ENCODE measurements around the gene OGDH.
"Not testable (repeated sequence)": the region's sequence is repeated elsewhere in the genome, so short reads cannot be mapped to it uniquely, and the experiment has no call there.

The OGDH gene

DNA sequence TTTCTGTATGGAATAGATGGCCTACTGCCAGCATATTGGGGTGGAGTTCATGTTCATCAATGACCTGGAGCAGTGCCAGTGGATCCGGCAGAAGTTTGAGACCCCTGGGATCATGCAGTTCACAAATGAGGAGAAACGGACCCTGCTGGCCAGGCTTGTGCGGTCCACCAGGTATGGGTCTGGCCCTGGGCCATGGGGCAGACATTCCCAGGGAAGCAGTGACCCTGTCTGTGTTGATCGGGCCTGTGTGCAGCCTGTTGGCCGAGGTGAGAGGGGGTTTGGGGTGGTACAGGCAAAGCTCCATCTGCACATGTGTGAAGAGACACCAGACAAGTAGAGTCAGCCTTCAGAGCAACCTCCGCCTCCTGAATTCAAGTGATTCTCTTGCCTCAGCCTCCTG is 67.3 kb downstream of the OGDH start:
- no peak for DNase-seq

DNA sequence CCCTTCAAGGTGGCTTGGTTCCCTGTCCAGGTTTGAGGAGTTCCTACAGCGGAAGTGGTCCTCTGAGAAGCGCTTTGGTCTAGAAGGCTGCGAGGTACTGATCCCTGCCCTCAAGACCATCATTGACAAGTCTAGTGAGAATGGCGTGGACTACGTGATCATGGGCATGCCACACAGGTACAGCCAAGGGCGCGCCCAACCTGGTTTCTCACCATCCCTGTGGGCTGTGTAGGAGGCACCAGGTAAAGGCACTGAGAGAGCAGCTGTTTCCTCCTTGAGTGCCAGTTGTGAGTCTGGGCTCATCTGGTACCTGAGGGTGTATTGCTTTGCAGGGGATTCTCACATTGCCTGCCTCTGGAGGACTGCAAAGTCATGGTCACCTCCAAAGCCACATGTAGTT is 68.0 kb downstream of the OGDH start:
- DNase-seq, result no peak

DNA sequence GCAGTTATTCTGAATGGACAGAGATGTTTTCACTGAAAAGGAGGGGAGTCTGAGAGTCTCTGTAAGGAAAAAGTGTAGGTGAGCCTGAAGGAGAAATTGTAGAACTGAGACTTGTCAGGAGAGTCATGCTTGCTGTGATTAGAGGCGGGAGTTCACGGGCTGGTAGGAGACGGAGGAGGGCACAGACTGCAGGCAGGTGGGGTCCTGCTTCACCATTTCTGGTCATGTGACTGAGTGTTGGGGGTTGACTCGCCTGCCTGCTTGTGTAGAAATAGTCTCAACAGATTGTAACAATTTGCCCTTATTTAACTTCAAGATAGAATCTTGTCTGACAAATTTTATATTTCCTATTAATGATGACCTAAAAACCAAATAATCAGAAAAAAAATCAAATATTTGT is 70.3 kb downstream of the OGDH start:
- no peak for DNase-seq

DNA sequence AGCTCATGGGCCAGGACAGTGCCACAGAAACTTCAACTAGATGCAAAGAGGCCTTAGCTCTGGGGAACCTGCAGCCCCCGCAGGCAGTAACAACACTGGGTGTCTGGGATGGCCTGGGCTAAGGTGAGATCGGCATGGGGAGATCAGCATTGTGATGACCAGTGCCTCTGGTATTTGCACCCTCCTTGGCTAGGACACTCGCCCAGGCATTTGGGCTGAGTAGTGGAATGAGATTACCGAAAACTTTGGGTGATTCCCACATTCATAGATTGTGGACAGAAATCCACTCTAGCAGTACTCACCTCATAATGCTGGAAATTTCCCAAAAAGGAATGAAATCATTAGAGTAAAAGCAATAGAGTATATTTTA is 71.7 kb downstream of the OGDH start:
- no peak for DNase-seq

DNA sequence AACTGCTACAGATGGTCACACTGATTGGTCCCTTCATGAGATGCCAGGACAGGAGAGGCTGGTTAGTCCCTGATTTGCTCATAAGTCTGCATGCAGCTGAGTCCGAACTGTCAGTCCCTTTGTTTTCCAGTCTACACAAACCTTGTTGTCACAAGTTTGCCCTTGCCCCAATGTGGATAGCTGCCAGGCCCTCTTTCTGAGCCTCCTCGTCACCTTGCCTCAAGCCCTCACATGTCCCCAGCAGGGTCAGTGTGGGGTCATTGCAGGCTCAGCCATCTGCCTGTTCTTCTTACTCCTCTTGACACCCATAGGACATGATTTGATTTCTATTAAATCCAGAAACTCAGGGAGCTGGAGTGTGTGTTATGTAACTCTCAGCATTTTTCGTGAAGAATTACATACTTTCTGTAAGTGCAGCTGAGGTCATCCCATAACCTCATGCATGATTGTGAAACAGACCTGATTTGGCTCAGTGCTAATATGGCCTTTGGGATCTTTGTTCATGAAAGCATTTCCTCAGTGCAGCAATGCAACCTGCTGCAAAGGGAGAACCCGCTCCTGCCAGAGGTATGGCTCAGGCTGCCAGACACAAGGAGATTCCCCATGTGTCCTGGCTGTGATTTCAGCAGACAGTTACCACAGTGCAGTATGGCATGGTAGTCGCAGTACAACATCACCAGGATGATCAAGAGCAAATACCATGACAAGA is 72.2 kb downstream of the OGDH start:
- DNase-seq, result no peak

DNA sequence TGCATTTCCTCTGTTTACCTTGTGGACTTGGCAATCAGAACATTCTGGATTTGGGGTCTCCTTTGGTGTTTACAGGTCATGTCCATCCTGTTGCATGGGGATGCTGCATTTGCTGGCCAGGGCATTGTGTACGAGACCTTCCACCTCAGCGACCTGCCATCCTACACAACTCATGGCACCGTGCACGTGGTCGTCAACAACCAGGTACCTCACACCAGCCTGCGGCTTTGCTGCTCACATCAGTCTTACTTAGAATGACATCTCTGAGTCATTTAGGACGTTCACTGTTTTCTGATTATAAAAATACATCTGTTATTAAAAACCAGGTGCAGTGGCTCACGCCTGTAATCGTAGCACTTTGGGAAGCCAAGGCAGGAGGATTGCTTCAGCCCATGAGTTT is 75.2 kb downstream of the OGDH start:
- DNase-seq, result no peak

DNA sequence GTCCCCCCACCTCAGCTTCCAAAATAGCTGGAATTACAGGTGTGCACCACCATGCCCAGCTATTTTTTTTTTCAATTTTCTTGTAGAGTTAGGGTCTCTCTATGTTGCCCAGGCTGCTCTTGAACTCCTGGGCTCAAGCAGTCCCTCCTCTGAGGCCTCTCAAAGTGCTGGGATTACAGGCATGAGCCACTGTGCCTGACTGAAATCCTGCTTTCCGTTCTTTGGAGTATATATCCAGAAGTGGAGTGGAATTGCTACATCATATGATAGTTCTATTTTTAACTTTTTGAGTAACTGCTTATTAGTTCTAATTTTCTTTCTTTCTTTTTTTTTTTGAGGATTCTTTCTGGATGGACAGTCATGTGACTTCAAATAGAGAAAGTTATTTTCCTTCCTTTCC is 79.3 kb downstream of the OGDH start:
- DNase-seq, result no peak

DNA sequence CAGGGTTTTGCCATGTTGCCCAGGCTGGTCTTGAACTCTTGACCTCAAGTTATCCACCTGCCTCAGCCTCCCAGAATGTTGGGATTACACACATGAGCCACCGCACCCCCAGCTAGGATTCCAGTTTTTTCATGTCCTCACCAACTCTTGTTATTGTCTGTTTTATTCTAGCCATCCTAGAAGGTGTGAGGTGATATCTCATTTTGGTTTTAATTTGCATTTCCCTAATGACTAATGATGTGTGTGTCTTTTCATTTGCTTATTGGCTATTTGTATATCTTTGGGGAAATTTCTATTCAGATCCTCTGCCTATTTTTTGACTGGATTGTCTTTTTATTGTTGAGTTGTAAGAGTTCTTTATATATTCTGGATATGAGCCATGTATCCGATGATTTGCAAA is 83.0 kb downstream of the OGDH start:
- no peak for DNase-seq

DNA sequence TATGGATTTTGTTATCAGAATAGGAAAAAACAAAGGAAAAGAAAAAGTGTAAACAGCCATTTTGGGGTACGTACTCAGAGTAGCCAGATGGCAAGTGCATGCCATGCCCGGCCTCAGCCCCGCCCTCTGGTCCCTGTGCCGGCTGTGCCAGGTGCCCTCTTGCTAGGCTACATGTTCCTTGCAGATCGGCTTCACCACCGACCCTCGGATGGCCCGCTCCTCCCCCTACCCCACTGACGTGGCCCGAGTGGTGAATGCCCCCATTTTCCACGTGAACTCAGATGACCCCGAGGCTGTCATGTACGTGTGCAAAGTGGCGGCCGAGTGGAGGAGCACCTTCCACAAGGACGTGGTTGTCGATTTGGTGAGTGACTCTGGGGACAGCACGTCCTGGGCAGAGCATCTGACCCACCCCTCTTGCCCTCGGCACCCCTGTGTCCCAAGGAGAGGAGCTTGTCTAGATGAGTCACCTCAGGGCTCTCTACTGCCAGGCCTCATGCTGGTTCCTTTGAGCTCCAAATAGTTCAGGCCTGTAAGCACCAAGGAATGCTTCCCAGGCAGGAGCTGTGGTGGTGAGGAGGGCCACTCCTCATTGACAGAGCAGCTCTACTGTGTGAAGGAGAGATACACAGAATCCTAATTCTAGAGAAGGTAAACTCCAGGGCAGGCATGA is 87.3 kb downstream of the OGDH start:
- DNase-seq, result no peak

DNA sequence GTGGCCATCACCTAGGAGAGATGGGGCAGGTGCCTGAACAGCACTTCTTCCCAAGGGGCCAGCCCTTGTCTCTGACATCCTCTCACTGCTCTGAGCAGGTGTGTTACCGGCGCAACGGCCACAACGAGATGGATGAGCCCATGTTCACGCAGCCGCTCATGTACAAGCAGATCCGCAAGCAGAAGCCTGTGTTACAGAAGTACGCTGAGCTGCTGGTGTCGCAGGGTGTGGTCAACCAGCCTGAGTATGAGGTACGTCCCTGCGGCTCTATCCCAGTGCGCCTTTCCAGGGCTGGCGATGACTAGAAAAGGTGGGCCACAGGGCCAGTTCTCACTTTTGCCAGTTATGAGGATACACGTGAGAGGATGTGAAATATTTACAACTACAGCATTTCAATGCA is 87.9 kb downstream of the OGDH start:
- no peak for DNase-seq

DNA sequence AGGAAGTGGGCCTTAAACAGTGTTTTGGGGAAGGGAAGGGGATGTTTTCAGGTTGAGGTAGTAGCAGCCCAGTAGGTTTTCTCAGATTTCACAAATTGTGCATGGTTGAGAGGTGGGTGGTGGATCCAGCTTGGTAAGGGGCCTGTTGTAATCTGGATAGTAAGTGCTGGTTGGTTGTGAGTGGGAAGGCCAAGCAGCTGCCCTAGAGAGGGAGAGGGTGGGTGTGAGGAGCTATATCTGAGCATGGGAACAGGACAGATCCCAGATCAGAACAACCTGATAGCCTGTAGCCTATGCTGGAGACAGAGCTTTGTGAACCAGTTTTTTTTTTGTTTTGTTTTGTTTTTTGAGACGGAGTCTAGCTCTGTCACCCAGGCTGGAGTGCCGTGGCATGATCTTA is 88.3 kb downstream of the OGDH start:
- no peak for DNase-seq

DNA sequence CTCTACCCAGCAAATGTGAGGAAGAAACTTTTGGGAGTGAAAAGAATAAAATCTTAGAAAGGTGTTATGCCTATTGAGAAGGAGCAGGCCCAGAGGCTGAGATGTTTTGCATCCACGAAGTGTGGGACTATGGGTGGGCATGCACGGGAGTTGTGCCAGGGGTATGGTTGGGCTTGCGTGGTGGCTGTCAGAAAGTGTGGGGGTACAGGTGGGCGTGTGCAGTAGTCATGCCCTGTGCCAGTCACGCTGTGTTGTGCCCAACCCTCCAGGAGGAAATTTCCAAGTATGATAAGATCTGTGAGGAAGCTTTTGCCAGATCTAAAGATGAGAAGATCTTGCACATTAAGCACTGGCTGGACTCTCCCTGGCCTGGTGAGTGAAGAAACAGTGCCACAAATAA is 89.3 kb downstream of the OGDH start:
- no peak for DNase-seq

DNA sequence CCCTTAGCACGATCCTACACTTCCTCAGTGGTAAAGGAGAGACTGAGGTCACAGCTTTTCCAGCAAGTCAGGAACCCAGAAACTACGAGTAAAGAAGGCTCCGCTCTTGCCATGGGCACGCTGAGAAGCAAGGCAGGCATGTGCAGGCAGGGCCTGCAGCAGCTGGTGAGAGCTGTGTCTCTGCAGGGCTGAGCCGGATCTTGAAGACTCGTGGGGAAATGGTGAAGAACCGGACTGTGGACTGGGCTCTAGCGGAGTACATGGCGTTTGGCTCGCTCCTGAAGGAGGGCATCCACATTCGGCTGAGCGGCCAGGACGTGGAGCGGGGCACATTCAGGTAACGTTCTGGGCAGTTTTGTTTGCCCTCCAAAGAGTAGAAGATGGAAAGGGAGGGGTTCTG is 90.3 kb downstream of the OGDH start:
- no peak for DNase-seq

DNA sequence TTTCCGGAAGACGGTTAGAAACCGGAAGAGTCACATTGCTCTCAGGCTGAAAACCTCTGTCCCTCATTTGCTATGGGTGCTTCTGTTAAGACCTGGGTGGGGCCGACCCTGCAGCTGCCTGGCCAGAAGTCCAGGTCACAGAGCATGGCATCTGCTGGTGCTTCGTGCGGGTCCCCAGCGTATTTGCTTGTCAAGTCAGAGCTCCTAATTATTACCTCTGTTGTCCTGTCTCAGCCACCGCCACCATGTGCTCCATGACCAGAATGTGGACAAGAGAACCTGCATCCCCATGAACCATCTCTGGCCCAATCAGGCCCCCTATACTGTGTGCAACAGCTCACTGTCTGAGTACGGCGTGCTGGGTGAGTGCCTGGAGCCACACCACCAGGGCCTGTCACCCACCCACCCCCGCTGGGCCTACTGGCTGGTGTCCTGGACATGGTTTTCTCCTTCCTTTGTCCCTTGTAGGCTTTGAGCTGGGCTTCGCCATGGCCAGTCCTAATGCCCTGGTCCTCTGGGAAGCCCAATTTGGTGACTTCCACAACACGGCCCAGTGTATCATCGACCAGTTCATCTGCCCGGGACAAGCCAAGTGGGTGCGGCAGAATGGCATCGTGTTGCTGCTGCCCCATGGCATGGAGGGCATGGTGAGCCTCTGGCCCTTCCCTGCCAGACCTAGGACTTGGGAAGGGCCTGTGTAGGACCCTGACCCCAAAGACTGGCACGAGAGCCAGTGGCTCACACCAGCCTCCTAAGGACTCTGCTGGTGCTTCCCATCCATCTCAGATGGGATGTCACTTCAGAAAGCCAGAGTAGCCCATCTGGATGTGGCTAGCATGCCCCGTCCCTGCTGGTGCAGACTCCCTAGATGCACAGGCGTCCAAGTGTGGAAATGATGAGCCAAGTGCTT is 91.0 kb downstream of the OGDH start:
- no peak for DNase-seq

DNA sequence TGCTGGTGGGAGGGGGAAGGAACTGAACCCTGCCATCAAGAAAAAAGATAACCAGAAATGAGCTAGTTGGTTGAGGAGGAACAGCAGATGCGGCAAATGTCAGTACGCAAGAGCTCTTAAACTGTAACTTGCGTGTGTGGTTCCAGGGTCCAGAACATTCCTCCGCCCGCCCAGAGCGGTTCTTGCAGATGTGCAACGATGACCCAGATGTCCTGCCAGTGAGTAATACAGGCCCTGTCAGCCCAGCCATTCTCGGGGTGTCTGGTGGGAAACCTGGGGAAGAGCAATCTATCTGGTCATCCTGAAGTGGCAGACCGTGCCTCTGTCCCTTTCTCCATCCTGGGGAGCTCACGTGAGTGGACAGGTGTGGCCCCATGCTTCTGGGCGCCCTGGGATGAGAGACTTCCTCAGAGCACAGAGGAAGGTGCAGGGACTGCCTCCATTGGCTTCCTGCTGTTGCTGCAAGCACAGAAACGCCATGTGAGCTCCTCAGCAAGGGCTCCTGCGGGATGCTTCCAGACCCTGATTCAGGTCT is 91.7 kb downstream of the OGDH start:
- DNase-seq, result no peak

DNA sequence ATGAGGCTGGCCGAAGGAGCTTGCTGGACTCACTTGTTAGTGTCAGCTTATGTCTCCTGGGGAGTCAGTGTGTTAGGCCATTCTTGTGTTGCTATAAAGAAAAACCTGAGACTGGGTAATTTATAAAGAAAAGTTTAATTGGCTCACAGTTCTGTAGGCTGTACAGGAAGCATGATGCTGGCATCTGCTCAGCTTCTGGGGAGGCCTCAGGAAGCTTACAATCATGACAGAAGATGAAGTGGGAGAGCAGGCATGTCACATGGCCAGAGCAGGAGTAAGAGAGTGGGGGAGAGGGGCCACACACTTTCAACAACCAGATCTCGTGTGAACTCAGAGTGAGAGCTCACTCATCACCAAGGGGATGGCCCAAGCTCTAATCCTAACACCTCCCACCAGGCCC is 93.2 kb downstream of the OGDH start:
- DNase-seq, result not testable (repeated sequence)

DNA sequence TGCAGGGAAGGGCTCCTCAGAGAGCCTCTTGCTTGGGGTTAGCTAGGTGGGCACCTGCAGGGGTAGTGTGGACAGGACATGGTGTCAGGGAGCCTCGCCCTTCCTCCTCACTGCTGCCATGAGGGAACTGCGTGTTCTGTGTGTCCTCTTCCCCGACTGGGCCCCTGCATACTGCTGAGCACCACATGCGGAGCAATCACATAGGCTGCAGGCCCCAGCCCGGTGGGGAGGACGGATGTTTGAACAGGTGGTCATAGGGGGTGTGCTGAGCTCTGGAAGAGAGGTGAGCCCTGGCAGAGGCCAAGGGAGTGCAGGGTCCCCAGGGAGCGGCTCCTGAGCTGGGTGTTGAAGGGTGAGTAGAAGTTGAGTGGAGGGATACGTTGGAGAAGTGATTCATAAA is 93.9 kb downstream of the OGDH start:
- no peak for DNase-seq

DNA sequence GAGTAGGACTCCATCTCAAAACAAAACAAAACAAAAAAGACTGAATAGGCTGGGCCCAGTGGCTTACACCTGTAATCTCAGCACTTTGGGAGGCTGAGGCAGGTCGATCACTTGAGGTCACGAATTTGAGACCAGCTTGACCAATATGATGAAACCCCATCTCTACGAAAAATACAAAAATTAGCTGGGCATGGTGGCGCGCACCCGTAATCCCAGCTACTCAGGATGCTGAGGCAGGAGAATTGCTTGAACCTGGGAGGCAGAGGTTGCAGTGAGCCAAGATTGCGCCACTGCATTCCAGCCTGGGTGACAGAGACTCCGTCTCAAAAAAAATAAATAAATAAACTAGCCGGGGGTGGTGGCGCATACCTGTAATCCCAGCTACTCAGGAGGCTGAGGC is 97.0 kb downstream of the OGDH start:
- not testable (repeated sequence) for DNase-seq

DNA sequence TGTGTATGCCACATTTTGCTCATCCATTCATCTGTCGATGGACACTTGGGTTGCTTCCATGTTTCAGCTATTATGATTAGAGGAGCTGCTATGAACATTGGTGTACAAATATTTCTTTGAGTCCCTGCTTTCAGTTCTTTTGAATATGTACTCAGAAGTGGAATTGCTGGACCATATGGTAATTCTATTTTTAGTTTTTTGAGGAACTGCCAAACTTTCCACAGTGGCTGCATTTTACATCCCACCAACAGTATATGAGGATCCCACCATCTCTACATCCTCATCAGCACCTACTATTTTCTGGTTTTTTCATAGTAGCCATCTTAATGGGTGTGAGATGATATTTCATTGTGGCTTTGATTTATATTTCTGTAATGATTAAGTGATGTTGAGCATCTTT is 97.5 kb downstream of the OGDH start:
- DNase-seq, result no peak

DNA sequence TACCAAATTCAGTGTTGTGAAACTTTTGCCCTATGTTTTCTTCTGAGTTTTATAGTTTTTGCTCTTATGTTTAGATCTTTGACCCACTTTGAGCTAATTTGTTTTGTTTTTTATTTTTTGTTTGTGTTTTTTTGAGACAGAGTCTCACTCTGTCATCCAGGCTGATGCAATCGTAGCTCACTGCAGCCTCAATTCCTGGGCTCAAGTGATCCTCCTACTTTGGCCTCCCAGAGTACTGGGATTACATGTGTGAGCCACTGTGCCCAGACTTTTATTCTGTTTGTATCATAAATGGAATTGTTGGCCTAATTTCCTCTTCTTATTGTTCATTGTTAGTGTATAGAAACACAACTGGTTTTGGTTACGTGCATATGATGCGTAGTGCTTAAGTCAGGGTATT is 99.0 kb downstream of the OGDH start:
- DNase-seq, result no peak

DNA sequence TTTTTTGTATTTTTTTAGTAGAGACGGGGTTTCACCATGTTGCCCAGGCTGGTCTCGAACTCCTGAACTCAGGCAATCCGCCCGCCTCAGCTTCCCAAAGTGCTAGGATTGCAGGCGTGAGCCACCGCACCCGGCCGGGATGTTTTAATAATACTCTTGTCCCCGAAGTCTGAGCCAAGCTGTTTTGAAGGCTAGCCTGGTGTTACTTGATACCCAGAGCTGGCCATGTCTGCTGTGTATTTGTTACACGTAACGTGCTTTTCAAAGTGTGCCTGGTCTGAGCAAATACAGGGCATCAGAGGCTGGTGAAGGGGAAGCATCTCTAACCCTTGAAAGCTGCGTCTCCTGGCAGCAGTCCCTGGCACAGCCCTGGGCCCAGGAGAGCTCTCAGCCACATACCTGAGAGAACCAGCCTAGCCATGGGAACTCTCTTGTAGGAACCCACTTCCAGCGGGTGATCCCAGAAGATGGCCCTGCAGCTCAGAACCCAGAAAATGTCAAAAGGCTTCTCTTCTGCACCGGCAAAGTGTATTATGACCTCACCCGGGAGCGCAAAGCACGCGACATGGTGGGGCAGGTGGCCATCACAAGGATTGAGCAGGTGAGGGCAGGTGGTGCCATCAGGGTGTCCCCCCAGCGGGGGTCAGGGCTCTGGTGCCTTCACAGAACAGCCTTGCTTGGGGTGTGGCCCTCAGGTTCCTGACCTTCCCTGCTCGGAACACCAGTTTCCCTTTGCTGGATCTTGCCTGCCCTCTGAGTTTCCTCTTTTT is 100.5 kb downstream of the OGDH start:
- DNase-seq, result no peak

DNA sequence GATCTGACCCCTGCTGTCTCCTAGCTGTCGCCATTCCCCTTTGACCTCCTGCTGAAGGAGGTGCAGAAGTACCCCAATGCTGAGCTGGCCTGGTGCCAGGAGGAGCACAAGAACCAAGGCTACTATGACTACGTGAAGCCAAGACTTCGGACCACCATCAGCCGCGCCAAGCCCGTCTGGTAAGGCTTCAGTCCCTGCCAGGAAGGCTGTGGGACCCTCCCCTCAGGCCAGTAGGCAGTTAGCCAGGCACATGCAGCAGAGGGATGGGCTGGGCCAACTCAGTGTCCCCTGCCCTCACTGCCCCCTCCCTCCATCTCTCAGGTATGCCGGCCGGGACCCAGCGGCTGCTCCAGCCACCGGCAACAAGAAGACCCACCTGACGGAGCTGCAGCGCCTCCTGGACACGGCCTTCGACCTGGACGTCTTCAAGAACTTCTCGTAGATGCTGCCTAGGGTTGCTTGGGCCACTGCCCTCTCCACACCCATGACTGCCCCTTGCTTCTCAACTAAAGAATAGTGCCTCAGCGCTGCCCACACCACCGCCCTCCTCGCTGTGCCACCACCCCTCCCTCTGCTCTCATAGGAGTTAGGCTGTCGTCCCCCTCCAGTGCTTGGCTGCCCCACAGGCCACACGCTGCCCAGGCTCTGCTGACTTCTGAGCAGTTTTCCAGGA is 101.3 kb downstream of the OGDH start:
- DNase-seq, result no peak

Measured in stimulated activated CD4-positive, alpha-beta T cell treated with anti-CD3 and anti-CD28 coated beads, Interleukin-1b, Interleukin-23, amount 100 ng/mL, for 48 hours (primary cell).